K562 (cell line): ENCODE data around the gene WWC2.

Experiments
- CTCF ChIP-seq, 3 experiments: IDR thresholded peaks in 2 of 3; conservative IDR thresholded peaks in 1 of 3; 2 replicates each; pipeline ENCODE4 v1.5.1; 2011 to 2012; ENCODE audit warnings: low read length in 3 of 3, mild to moderate bottlenecking in 3 of 3, control low read depth in 2 of 3, improper control_type of control experiment in 1 of 3, inconsistent platforms in 1 of 3, low read depth in 1 of 3, mixed read lengths in 1 of 3, moderate library complexity in 1 of 3; ENCODE audit not compliant: insufficient read depth in 2 of 3
- ELK1 ChIP-seq: sonication (generic); formaldehyde crosslinking; IDR thresholded peaks from 2 replicates; pipeline ENCODE4 v1.8.1; 2022; ENCODE audit warnings: missing genetic modification reagents
- KDM1A ChIP-seq, 2 experiments: fragments of 450-650 bp; IDR thresholded peaks; 2 replicates each; pipeline ENCODE4 v1.6.1; 2016; ENCODE audit warnings: mild to moderate bottlenecking in 2 of 2
- POLR2AphosphoS5 ChIP-seq: IDR thresholded peaks from 2 replicates; pipeline ENCODE4 v1.6.1; 2011; ENCODE audit warnings: mild to moderate bottlenecking, low read depth, low read length, moderate library complexity; ENCODE audit not compliant: control insufficient read depth, insufficient read depth
- PREB ChIP-seq: sonication (generic); formaldehyde crosslinking; IDR thresholded peaks from 2 replicates; pipeline ENCODE4 v1.8.1; 2023; ENCODE audit warnings: mild to moderate bottlenecking, missing genetic modification reagents
- TBL1XR1 ChIP-seq, 2 experiments: IDR thresholded peaks; 2 replicates each; pipeline ENCODE4 v1.6.1; 2012; ENCODE audit warnings: improper control_type of control experiment in 2 of 2, low read length in 2 of 2, mild to moderate bottlenecking in 1 of 2
- ZZZ3 ChIP-seq: fragments of 450-650 bp; IDR thresholded peaks from 2 replicates; pipeline ENCODE4 v1.6.1; 2016; ENCODE audit warnings: antibody characterized with exemption, mild to moderate bottlenecking, moderate library complexity

- TF ChIP-seq KDM1A (IDR thresholded peaks at IDR 0.05) (no peak), ELK1 (CRISPR knock-in tag) (no peak), CTCF (IDR thresholded peaks at IDR 0.05 in 2 of 3, conservative IDR thresholded peaks at IDR 0.05 in 1 of 3; ENCODE audit: insufficient read depth in 2 of 3, low read depth in 1 of 3, low read length in 3 of 3) (peak in 1 of 3 experiments; percentile 8; a peak in 1 of 6 replicates), TBL1XR1 (IDR thresholded peaks at IDR 0.05; ENCODE audit: low read length in 2 of 2) (no peak), PREB (CRISPR knock-in tag) (no peak), ZZZ3 (no peak), POLR2AphosphoS5 (no peak)
These were observed 7.8 kb downstream of the WWC2 start for GRCh38 chr4:183106839-183107238.
